ENCODE results near the gene NCCRP1.

NCCRP1 gene

GRCh38 chr19:39251081-39251480 is 54.3 kb downstream of the NCCRP1 start:
- DNase-seq (ENCODE audit: low read depth), result no peak
- H3K4me3 ChIP-seq (ENCODE audit: control insufficient read depth, low read depth, low read length), result no peak overlapping the region
- TF ChIP-seq CTCF (IDR thresholded peaks at IDR 0.05; ENCODE audit: control insufficient read depth, insufficient read depth, low read depth, low read length, missing control alignments), result no peak

Data from AG09309 (cell line).